ENCODE measurements around the gene CCL8.

The CCL8 gene

GRCh38 chr17:34319039-34319483 is at the start of gene CCL8:
Gene CCL8 (plus strand): TSS chr17:34319435. CDS start chr17:34319502, 67 bp downstream.
- DNase-seq, result no peak

- no peak for DNase-seq
These were observed 49.3 kb upstream of the CCL8 start, which contains the start of gene CCL7 for GRCh38 chr17:34269969-34270368. Gene CCL7 (plus strand): TSS chr17:34270221. CDS start chr17:34270291, 70 bp downstream.

- no peak for DNase-seq
These were observed 43.4 kb upstream of the CCL8 start for GRCh38 chr17:34275881-34276280.

- no peak for DNase-seq
These were observed 42.4 kb upstream of the CCL8 start for GRCh38 chr17:34276826-34277225.

- DNase-seq, result no peak
These were observed 35.7 kb upstream of the CCL8 start for GRCh38 chr17:34283571-34283970.

GRCh38 chr17:34285286-34285792 is 33.9 kb upstream of the CCL8 start, which contains the start of gene CCL11:
Gene CCL11 (plus strand): TSS chr17:34285742. CDS start chr17:34285809, 67 bp downstream.
- no peak for DNase-seq

- DNase-seq, result no peak
These were observed 31.4 kb upstream of the CCL8 start for GRCh38 chr17:34287875-34288274.

GRCh38 chr17:34290586-34290985 is 28.6 kb upstream of the CCL8 start:
- DNase-seq, result no peak

- peak; percentile 17 for DNase-seq
These were observed 27.4 kb upstream of the CCL8 start for GRCh38 chr17:34291721-34292348.

GRCh38 chr17:34299027-34299426 is 20.2 kb upstream of the CCL8 start:
- DNase-seq, result no peak

- no peak for DNase-seq
These were observed 19.2 kb upstream of the CCL8 start for GRCh38 chr17:34299956-34300577.

GRCh38 chr17:34300652-34301370 is 18.4 kb upstream of the CCL8 start:
- no peak for DNase-seq

- no peak for DNase-seq
These were observed 17.2 kb upstream of the CCL8 start for GRCh38 chr17:34301986-34302385.

- no peak for DNase-seq
These were observed 16.6 kb upstream of the CCL8 start for GRCh38 chr17:34302636-34303035.

GRCh38 chr17:34303606-34304005 is 15.6 kb upstream of the CCL8 start:
- DNase-seq, result no peak

- no peak for DNase-seq
These were observed 14.2 kb upstream of the CCL8 start for GRCh38 chr17:34305061-34305460.

- DNase-seq, result no peak
These were observed 13.6 kb upstream of the CCL8 start for GRCh38 chr17:34305606-34306005.

- peak; percentile 12 for DNase-seq
These were observed 12.8 kb upstream of the CCL8 start for GRCh38 chr17:34306466-34306865.

GRCh38 chr17:34307110-34307509 is 12.1 kb upstream of the CCL8 start:
- DNase-seq, result no peak

- peak; percentile 7 for DNase-seq
These were observed 10.9 kb upstream of the CCL8 start for GRCh38 chr17:34308371-34308770.

- no peak for DNase-seq
These were observed 7.9 kb upstream of the CCL8 start for GRCh38 chr17:34311291-34311690.

- DNase-seq, result no peak
These were observed 7.2 kb upstream of the CCL8 start for GRCh38 chr17:34312080-34312479.

GRCh38 chr17:34313164-34313563 is 6.1 kb upstream of the CCL8 start:
- no peak for DNase-seq

GRCh38 chr17:34314279-34314678 is 5.0 kb upstream of the CCL8 start:
- peak; percentile 13 for DNase-seq
